HepG2 (cell line): ENCODE measurements around the gene CCT8. TPM values are rescaled to one million over a fixed set of nuclear protein-coding genes. Genes with fewer than 3 reads are reported as not detected.

Experiments
- ATAC-seq: fragments of 200-7000 bp; cut with Tn5 transposase; 3 replicates; pipeline ENCODE4 v1.9.1; 2020; ENCODE audit warnings: mild to moderate bottlenecking, moderate library complexity
- BruUV-seq: library from RNA; stranded (reverse); fragments of 400-500 nt; replicated peaks from 2 replicates; lab custom pipeline; 2021; lab: Mats Ljungman, UMichigan
- CTCF ChIA-PET: fragments of 300-600 bp; formaldehyde crosslinking; extraction: SDS; loops from one replicate; lab custom pipeline; 2021; ENCODE audit warnings: low total read pairs, inconsistent platforms, low intra/inter-chr PET ratio; lab: Yijun Ruan, JAX
- POLR2A ChIA-PET: fragments of 350-600 bp; sonication (Branson Sonifier 250); formaldehyde crosslinking; loops from one replicate; lab custom pipeline; 2020; ENCODE audit warnings: antibody characterized with exemption, inconsistent platforms; lab: Yijun Ruan, JAX
- DNase-seq: peaks from one replicate; pipeline ENCODE4 v3.0.0-alpha.2; 2015; ENCODE audit warnings: low spot score
- FAIRE-seq: peaks from 3 replicates; lab custom pipeline; 2011; peaks lifted over from hg19 to GRCh38; lab: Jason Lieb, UNC
- H2AFZ ChIP-seq: one replicate; pipeline ENCODE4 v1.6.1; 2011; ENCODE audit warnings: low read length, inconsistent platforms
- H3K27ac ChIP-seq: fragments of 300-600 bp; 3 replicates; pipeline ENCODE4 v1.8.0; 2011; ENCODE audit warnings: mixed run types, mild to moderate bottlenecking, mixed read lengths, low read length, inconsistent platforms; ENCODE audit not compliant: insufficient read depth; ENCODE audit errors: extremely low read length
- H3K27me3 ChIP-seq, 2 experiments: fragments of 200-600 bp in 1 of 2; 2 replicates in 1 of 2; 3 replicates in 1 of 2; pipeline versions ENCODE4 v1.6.0 to v1.8.0; 2011; ENCODE audit warnings: low read length in 2 of 2, mild to moderate bottlenecking in 2 of 2, moderate library complexity in 2 of 2, inconsistent platforms in 1 of 2; ENCODE audit not compliant: insufficient read depth in 2 of 2, control insufficient read depth in 1 of 2
- H3K36me3 ChIP-seq, 2 experiments: fragments of 200-600 bp in 1 of 2; replicated peaks in 1 of 2; 2 replicates in 1 of 2; 3 replicates in 1 of 2; pipeline versions ENCODE4 v1.5.1 to v1.8.0; 2011; ENCODE audit warnings: low read length in 2 of 2, inconsistent platforms in 1 of 2; ENCODE audit not compliant: insufficient read depth in 2 of 2, control insufficient read depth in 1 of 2
- H3K4me1 ChIP-seq: 2 replicates; pipeline ENCODE4 v1.5.1; 2012; ENCODE audit warnings: low read length, inconsistent platforms; ENCODE audit not compliant: insufficient read depth
- H3K4me2 ChIP-seq: 2 replicates; pipeline ENCODE4 v1.6.0; 2011; ENCODE audit warnings: low read depth, low read length, inconsistent platforms
- H3K4me3 ChIP-seq, 3 experiments: fragments of 200-600 bp in 1 of 3; sonication (generic), shearing (Covaris generic) in 1 of 3; replicated peaks in 1 of 3; 2 replicates each; pipeline ENCODE4 v1.5.1; 2011 to 2016; ENCODE audit warnings: low read length in 3 of 3, inconsistent platforms in 2 of 3, low read depth in 2 of 3, mild to moderate bottlenecking in 2 of 3, control low read depth in 1 of 3, mixed read lengths in 1 of 3; ENCODE audit not compliant: insufficient read depth in 1 of 3
- H3K79me2 ChIP-seq: one replicate; pipeline ENCODE4 v1.6.1; 2011; ENCODE audit warnings: low read length, inconsistent platforms; ENCODE audit not compliant: insufficient read depth
- H3K9ac ChIP-seq: 2 replicates; pipeline ENCODE4 v1.6.0; 2011; ENCODE audit warnings: mild to moderate bottlenecking, low read depth, low read length, inconsistent platforms; ENCODE audit not compliant: insufficient read depth
- H3K9me3 ChIP-seq: 2 replicates; pipeline ENCODE4 v1.5.1; 2012; ENCODE audit warnings: mild to moderate bottlenecking, low read length
- H4K20me1 ChIP-seq: 2 replicates; pipeline ENCODE4 v1.6.0; 2011; ENCODE audit warnings: inconsistent platforms, mild to moderate bottlenecking, low read length, moderate library complexity; ENCODE audit not compliant: insufficient read depth
- CREB1 ChIP-seq, 2 experiments: fragments of 450-650 bp in 1 of 2; IDR thresholded peaks; 2 replicates each; pipeline ENCODE4 v1.6.1; 2016 to 2017; ENCODE audit warnings: control low read depth in 1 of 2, mild to moderate bottlenecking in 1 of 2, missing compliant biosample characterization in 1 of 2, missing genetic modification characterization in 1 of 2
- ELF1 ChIP-seq: sonication (generic); formaldehyde crosslinking; IDR thresholded peaks from 2 replicates; pipeline ENCODE4 v1.4.0; 2020; ENCODE audit warnings: missing genetic modification reagents
- EZH2 ChIP-seq: conservative IDR thresholded peaks from 2 replicates; pipeline ENCODE4 v1.6.1; 2012; ENCODE audit warnings: mild to moderate bottlenecking, low read depth, low read length, moderate library complexity
- NFRKB ChIP-seq: fragments of 450-650 bp; IDR thresholded peaks from 2 replicates; pipeline ENCODE4 v1.6.1; 2017
- PAWR ChIP-seq: sonication (generic); formaldehyde crosslinking; IDR thresholded peaks from 2 replicates; pipeline ENCODE4 v1.4.0; 2020; ENCODE audit warnings: missing genetic modification reagents, mild to moderate bottlenecking, borderline replicate concordance
- PBX3 ChIP-seq: sonication (generic); formaldehyde crosslinking; IDR thresholded peaks from 2 replicates; pipeline ENCODE4 v1.8.1; 2023; ENCODE audit warnings: missing genetic modification reagents, inconsistent platforms, borderline replicate concordance
- ZBTB10 ChIP-seq: sonication (generic); formaldehyde crosslinking; IDR thresholded peaks from 2 replicates; pipeline ENCODE4 v1.4.0; 2020; ENCODE audit warnings: missing genetic modification reagents, borderline replicate concordance
- ZNF207 ChIP-seq: fragments of 450-650 bp; IDR thresholded peaks from 2 replicates; pipeline ENCODE4 v1.6.1; 2016; ENCODE audit warnings: antibody characterized with exemption, borderline replicate concordance
- WGBS: methylation state at CpG from one replicate; pipeline ENCODE4 v1.1.6; 2017; ENCODE audit warnings: low lambda C conversion rate; 5-methylcytosine and 5-hydroxymethylcytosine counted together
- in situ Hi-C: cut with HindIII; loops from 2 replicates; pipeline ENCODE4 v1.10.0; 2017; ENCODE audit warnings: low pct_unique_long_range_greater_than_20kb; ENCODE audit not compliant: extremely low pct_ligation_motif_present
- intact Hi-C: fragments of 100-400 bp; cut with micrococcal nuclease; formaldehyde crosslinking; loops from one replicate; pipeline ENCODE4 v1.10.0; 2022; ENCODE audit not compliant: unreplicated experiment
- polyA plus RNA-seq, 8 experiments: library from polyadenylated mRNA; depleted of rRNA in 3 of 8; stranded (reverse) in 7 of 8; unstranded in 1 of 8; fragments of >200 nt; fragmentation: Illumina TruSeq in 4 of 8; extraction: Trizol in 4 of 8; gene quantifications; 2 replicates each; pipeline versions ENCODE4 v1.2.1 to v1.2.3, GENCODE V29; 2011 to 2016; ENCODE audit warnings: low read depth in 4 of 8, missing spikeins in 1 of 8, mixed read lengths in 1 of 8; ENCODE audit not compliant: insufficient read depth in 1 of 8
- total RNA-seq, 5 experiments: library from RNA; depleted of rRNA; stranded (reverse); fragments of >200 nt; fragmentation: Illumina TruSeq; extraction: Trizol; gene quantifications; 2 replicates each; pipeline ENCODE4 v1.2.3, GENCODE V29; 2016; ENCODE audit warnings: low read depth in 1 of 5
- TF ChIP-seq, protein P1 (sequence below): sonication (generic); formaldehyde crosslinking; conservative IDR thresholded peaks from 2 replicates; pipeline ENCODE4 v1.4.0; 2020; ENCODE audit warnings: missing genetic modification reagents

Gene CCT8
- total and polyA plus RNA-seq, 2 of the 13 experiments (the other 11 are each of a cell fraction or from before 2014, with no cell fraction given): 127 to 325 TPM

- TF ChIP-seq PBX3 (CRISPR knock-in tag) (no peak), ZNF207 (no peak)
Measured at GRCh38 chr21:29078869-29079767, 5.7 kb upstream of the CCT8 start (continued).

GRCh38 chr21:29077651-29078090, 4.2 kb upstream of the CCT8 start:
- no peak for ATAC-seq
- WGBS: 75% methylated on average over 6 of the region's 6 CpGs

More at GRCh38 chr21:29077651-29078090, 4.2 kb upstream of the CCT8 start:
- no peaks in the 10 kb centered on the region for H3K36me3 ChIP-seq
- ChIA-PET CTCF (no interaction called here), POLR2A (no interaction called here)
- peaks cover 2% of the 10 kb centered on the region; the same call in 1 of the 2 replicates for H4K20me1 ChIP-seq
- H3K4me2 ChIP-seq: no peak overlapping the region
- no peaks in the 10 kb centered on the region for H3K9me3 ChIP-seq
- intact Hi-C loops: no loop called here
- FAIRE-seq (no peak), DNase-seq (no peak)
- H3K4me1 ChIP-seq: peaks cover 36% of the 10 kb centered on the region; the same call in 1 of the 2 replicates
- H3K4me3 ChIP-seq: no peak overlapping the region
- BruUV-seq: no TSS peak
- H3K9ac ChIP-seq: no peak overlapping the region
- no peak overlapping the region for H2AFZ ChIP-seq
- no peaks in the 10 kb centered on the region; a peak in 1 of 5 replicates for H3K27me3 ChIP-seq
- in situ Hi-C loops: loop anchor here (25.0 kb wide), 2 partner anchors 760 to 2010 kb away; no protein-coding TSS in a partner anchor
- H3K79me2 ChIP-seq: peaks cover 8% of the 10 kb centered on the region
- TF ChIP-seq ZBTB10 (CRISPR knock-in tag) (no peak), EZH2 (no peak), CREB1 (IDR thresholded peaks at IDR 0.05) (no peak), CREB1 (CRISPR knock-in tag; IDR thresholded peaks at IDR 0.05) (no peak), NFRKB (no peak), ELF1 (CRISPR knock-in tag) (no peak), PAWR (CRISPR knock-in tag) (no peak)
- TF ChIP-seq, protein P1, sequence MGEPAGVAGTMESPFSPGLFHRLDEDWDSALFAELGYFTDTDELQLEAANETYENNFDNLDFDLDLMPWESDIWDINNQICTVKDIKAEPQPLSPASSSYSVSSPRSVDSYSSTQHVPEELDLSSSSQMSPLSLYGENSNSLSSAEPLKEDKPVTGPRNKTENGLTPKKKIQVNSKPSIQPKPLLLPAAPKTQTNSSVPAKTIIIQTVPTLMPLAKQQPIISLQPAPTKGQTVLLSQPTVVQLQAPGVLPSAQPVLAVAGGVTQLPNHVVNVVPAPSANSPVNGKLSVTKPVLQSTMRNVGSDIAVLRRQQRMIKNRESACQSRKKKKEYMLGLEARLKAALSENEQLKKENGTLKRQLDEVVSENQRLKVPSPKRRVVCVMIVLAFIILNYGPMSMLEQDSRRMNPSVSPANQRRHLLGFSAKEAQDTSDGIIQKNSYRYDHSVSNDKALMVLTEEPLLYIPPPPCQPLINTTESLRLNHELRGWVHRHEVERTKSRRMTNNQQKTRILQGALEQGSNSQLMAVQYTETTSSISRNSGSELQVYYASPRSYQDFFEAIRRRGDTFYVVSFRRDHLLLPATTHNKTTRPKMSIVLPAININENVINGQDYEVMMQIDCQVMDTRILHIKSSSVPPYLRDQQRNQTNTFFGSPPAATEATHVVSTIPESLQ (CRISPR knock-in tag): no peak
- H3K27ac ChIP-seq: no peak overlapping the region
